HepG2 (cell line): Measurements from ENCODE around the gene PIP5K1C. TPM values are rescaled to one million over a fixed set of nuclear protein-coding genes. Genes with fewer than 3 reads are reported as not detected.

Source experiments
- BRCA1 ChIP-seq: sonication (generic); formaldehyde crosslinking; IDR thresholded peaks from 2 replicates; pipeline ENCODE4 v1.4.0; 2020; ENCODE audit warnings: missing genetic modification reagents
- FOXK2 ChIP-seq: fragments of 450-650 bp; IDR thresholded peaks from 2 replicates; pipeline ENCODE4 v1.6.1; 2016
- HOXA5 ChIP-seq: sonication (generic); formaldehyde crosslinking; IDR thresholded peaks from 2 replicates; pipeline ENCODE4 v1.4.0; 2020; ENCODE audit warnings: missing genetic modification reagents
- HOXA9 ChIP-seq: sonication (generic); formaldehyde crosslinking; IDR thresholded peaks from 2 replicates; pipeline ENCODE4 v1.8.1; 2022; ENCODE audit warnings: missing genetic modification reagents, mild to moderate bottlenecking, moderate library complexity, borderline replicate concordance
- PRMT3 ChIP-seq: sonication (generic); formaldehyde crosslinking; IDR thresholded peaks from 2 replicates; pipeline ENCODE4 v1.8.1; 2022; ENCODE audit warnings: low read depth, mild to moderate bottlenecking, moderate library complexity, missing genetic modification reagents, borderline replicate concordance
- RNF2 ChIP-seq: fragments of 450-650 bp; conservative IDR thresholded peaks from 2 replicates; pipeline ENCODE4 v1.6.1; 2016; ENCODE audit warnings: low read depth
- TCF12 ChIP-seq, 2 experiments: fragments of 450-650 bp in 1 of 2; sonication (generic) in 1 of 2; formaldehyde crosslinking in 1 of 2; IDR thresholded peaks; 2 replicates each; pipeline versions ENCODE4 v1.6.1 to v1.8.0; 2017 to 2022; ENCODE audit warnings: antibody characterized with exemption in 1 of 2, mild to moderate bottlenecking in 1 of 2, missing genetic modification reagents in 1 of 2, moderate library complexity in 1 of 2
- THAP11 ChIP-seq: IDR thresholded peaks from 2 replicates; pipeline ENCODE4 v1.6.1; 2016; ENCODE audit warnings: missing biosample characterization, missing genetic modification reagents
- TP53 ChIP-seq: sonication (generic); formaldehyde crosslinking; conservative IDR thresholded peaks from 2 replicates; pipeline ENCODE4 v1.4.0; 2020; ENCODE audit warnings: missing genetic modification reagents
- ZNF124 ChIP-seq: sonication (generic); formaldehyde crosslinking; IDR thresholded peaks from 2 replicates; pipeline ENCODE4 v1.4.0; 2020; ENCODE audit warnings: missing genetic modification reagents
- ZNF230 ChIP-seq: sonication (generic); formaldehyde crosslinking; IDR thresholded peaks from 2 replicates; pipeline ENCODE4 v1.4.0; 2020; ENCODE audit warnings: mild to moderate bottlenecking, missing genetic modification reagents
- ZNF33A ChIP-seq: sonication (generic); formaldehyde crosslinking; IDR thresholded peaks from 2 replicates; pipeline ENCODE4 v1.5.1; 2020; ENCODE audit warnings: missing genetic modification reagents, mild to moderate bottlenecking, moderate library complexity, borderline replicate concordance
- ZNF563 ChIP-seq: sonication (generic); formaldehyde crosslinking; IDR thresholded peaks from 2 replicates; pipeline ENCODE4 v1.8.0; 2022; ENCODE audit warnings: mild to moderate bottlenecking, moderate library complexity, missing genetic modification reagents
- polyA plus RNA-seq, 8 experiments: library from polyadenylated mRNA; depleted of rRNA in 3 of 8; stranded (reverse) in 7 of 8; unstranded in 1 of 8; fragments of >200 nt; fragmentation: Illumina TruSeq in 4 of 8; extraction: Trizol in 4 of 8; gene quantifications; 2 replicates each; pipeline versions ENCODE4 v1.2.1 to v1.2.3, GENCODE V29; 2011 to 2016; ENCODE audit warnings: low read depth in 4 of 8, missing spikeins in 1 of 8, mixed read lengths in 1 of 8; ENCODE audit not compliant: insufficient read depth in 1 of 8
- total RNA-seq, 5 experiments: library from RNA; depleted of rRNA; stranded (reverse); fragments of >200 nt; fragmentation: Illumina TruSeq; extraction: Trizol; gene quantifications; 2 replicates each; pipeline ENCODE4 v1.2.3, GENCODE V29; 2016; ENCODE audit warnings: low read depth in 1 of 5
- TF ChIP-seq, protein P1 (sequence below): sonication (generic); formaldehyde crosslinking; conservative IDR thresholded peaks from 2 replicates; pipeline ENCODE4 v1.4.0; 2020; ENCODE audit warnings: missing genetic modification reagents
- TF ChIP-seq, protein P2 (sequence below): sonication (generic); formaldehyde crosslinking; IDR thresholded peaks from 2 replicates; pipeline ENCODE4 v1.8.1; 2022; ENCODE audit warnings: low read depth, mild to moderate bottlenecking, missing genetic modification reagents
- TF ChIP-seq, protein P3 (sequence below): fragments of 450-650 bp; IDR thresholded peaks from 2 replicates; pipeline ENCODE4 v1.6.1; 2016
- TF ChIP-seq, protein P4 (sequence below): sonication (generic); formaldehyde crosslinking; IDR thresholded peaks from 2 replicates; pipeline ENCODE4 v1.4.0; 2020; ENCODE audit warnings: mild to moderate bottlenecking, low read depth, missing genetic modification reagents
- TF ChIP-seq, protein P5 (sequence below): sonication (generic); formaldehyde crosslinking; IDR thresholded peaks from 2 replicates; pipeline ENCODE4 v1.4.0; 2020; ENCODE audit warnings: mild to moderate bottlenecking, missing genetic modification reagents

Gene PIP5K1C
- total and polyA plus RNA-seq, 2 of the 13 experiments (the other 11 are each of a cell fraction or from before 2014, with no cell fraction given), result 3.6 to 4.3 TPM

DNA sequence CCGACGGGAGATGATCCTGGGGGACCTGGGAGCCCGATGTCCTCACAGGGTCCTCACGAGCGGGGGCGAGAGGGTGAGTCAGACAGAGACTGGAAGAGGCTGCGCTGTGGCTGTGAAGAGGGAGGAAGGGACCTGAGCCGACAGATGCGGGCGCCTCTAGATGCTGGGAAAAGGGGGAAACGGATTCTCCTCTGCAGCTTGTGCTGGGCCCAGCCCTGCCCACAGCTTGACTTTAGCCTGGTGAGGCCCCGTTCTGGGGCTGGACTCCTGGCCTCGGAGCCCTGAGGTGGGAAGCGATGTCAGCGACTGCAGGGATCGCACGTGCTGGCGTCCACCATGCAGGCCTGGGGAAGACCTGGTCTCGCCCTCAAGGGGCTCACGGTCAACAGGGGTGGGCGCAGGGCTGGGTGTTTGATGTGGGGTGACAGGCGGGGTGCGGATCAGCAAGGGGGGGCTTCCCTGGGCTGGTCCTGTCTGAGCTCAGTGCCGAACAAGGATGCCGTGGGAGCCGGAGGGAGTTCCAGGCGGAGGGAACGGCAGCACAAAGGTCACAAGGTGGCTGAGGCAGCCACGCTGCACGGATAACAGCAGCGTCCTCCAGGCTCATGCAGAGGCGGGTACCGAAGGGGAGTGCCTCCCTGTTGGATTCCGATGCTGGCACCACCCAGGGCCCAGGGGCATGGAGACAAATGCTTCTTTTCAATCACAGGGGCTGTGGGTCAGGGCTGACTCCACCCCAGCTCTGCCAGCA is 31.8 kb downstream of the PIP5K1C start (continued):
- TF ChIP-seq, protein P1, sequence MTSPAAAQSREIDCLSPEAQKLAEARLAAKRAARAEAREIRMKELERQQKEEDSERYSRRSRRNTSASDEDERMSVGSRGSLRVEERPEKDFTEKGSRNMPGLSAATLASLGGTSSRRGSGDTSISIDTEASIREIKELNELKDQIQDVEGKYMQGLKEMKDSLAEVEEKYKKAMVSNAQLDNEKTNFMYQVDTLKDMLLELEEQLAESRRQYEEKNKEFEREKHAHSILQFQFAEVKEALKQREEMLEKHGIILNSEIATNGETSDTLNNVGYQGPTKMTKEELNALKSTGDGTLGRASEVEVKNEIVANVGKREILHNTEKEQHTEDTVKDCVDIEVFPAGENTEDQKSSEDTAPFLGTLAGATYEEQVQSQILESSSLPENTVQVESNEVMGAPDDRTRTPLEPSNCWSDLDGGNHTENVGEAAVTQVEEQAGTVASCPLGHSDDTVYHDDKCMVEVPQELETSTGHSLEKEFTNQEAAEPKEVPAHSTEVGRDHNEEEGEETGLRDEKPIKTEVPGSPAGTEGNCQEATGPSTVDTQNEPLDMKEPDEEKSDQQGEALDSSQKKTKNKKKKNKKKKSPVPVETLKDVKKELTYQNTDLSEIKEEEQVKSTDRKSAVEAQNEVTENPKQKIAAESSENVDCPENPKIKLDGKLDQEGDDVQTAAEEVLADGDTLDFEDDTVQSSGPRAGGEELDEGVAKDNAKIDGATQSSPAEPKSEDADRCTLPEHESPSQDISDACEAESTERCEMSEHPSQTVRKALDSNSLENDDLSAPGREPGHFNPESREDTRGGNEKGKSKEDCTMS (CRISPR knock-in tag), result no peak
- TF ChIP-seq RNF2, result peak; percentile 91
- no peak for TF ChIP-seq ZNF124 (CRISPR knock-in tag)
- no peak for TF ChIP-seq HOXA9 (CRISPR knock-in tag)
- no peak for TF ChIP-seq TP53 (CRISPR knock-in tag)
- no peak for TF ChIP-seq FOXK2
- TF ChIP-seq, protein P2, sequence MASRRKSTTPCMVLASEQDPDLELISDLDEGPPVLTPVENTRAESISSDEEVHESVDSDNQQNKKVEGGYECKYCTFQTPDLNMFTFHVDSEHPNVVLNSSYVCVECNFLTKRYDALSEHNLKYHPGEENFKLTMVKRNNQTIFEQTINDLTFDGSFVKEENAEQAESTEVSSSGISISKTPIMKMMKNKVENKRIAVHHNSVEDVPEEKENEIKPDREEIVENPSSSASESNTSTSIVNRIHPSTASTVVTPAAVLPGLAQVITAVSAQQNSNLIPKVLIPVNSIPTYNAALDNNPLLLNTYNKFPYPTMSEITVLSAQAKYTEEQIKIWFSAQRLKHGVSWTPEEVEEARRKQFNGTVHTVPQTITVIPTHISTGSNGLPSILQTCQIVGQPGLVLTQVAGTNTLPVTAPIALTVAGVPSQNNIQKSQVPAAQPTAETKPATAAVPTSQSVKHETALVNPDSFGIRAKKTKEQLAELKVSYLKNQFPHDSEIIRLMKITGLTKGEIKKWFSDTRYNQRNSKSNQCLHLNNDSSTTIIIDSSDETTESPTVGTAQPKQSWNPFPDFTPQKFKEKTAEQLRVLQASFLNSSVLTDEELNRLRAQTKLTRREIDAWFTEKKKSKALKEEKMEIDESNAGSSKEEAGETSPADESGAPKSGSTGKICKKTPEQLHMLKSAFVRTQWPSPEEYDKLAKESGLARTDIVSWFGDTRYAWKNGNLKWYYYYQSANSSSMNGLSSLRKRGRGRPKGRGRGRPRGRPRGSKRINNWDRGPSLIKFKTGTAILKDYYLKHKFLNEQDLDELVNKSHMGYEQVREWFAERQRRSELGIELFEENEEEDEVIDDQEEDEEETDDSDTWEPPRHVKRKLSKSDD (CRISPR knock-in tag), result peak; percentile 27; the same call in 1 of the 2 replicates
- no peak for TF ChIP-seq BRCA1
- TF ChIP-seq, protein P3, sequence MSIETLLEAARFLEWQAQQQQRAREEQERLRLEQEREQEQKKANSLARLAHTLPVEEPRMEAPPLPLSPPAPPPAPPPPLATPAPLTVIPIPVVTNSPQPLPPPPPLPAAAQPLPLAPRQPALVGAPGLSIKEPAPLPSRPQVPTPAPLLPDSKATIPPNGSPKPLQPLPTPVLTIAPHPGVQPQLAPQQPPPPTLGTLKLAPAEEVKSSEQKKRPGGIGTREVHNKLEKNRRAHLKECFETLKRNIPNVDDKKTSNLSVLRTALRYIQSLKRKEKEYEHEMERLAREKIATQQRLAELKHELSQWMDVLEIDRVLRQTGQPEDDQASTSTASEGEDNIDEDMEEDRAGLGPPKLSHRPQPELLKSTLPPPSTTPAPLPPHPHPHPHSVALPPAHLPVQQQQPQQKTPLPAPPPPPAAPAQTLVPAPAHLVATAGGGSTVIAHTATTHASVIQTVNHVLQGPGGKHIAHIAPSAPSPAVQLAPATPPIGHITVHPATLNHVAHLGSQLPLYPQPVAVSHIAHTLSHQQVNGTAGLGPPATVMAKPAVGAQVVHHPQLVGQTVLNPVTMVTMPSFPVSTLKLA, result no peak
- TF ChIP-seq HOXA5 (CRISPR knock-in tag), result no peak
- TF ChIP-seq ZNF230 (CRISPR knock-in tag), result no peak
- TF ChIP-seq PRMT3 (CRISPR knock-in tag), result no peak
- TF ChIP-seq ZNF563 (CRISPR knock-in tag), result peak; percentile 81; the same call in 1 of the 2 replicates
- no peak for TF ChIP-seq TCF12 (IDR thresholded peaks at IDR 0.05)
- no peak for TF ChIP-seq TCF12 (CRISPR knock-in tag; IDR thresholded peaks at IDR 0.05)
- TF ChIP-seq, protein P4, sequence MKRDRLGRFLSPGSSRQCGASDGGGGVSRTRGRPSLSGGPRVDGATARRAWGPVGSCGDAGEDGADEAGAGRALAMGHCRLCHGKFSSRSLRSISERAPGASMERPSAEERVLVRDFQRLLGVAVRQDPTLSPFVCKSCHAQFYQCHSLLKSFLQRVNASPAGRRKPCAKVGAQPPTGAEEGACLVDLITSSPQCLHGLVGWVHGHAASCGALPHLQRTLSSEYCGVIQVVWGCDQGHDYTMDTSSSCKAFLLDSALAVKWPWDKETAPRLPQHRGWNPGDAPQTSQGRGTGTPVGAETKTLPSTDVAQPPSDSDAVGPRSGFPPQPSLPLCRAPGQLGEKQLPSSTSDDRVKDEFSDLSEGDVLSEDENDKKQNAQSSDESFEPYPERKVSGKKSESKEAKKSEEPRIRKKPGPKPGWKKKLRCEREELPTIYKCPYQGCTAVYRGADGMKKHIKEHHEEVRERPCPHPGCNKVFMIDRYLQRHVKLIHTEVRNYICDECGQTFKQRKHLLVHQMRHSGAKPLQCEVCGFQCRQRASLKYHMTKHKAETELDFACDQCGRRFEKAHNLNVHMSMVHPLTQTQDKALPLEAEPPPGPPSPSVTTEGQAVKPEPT (CRISPR knock-in tag), result no peak
- TF ChIP-seq, protein P5, sequence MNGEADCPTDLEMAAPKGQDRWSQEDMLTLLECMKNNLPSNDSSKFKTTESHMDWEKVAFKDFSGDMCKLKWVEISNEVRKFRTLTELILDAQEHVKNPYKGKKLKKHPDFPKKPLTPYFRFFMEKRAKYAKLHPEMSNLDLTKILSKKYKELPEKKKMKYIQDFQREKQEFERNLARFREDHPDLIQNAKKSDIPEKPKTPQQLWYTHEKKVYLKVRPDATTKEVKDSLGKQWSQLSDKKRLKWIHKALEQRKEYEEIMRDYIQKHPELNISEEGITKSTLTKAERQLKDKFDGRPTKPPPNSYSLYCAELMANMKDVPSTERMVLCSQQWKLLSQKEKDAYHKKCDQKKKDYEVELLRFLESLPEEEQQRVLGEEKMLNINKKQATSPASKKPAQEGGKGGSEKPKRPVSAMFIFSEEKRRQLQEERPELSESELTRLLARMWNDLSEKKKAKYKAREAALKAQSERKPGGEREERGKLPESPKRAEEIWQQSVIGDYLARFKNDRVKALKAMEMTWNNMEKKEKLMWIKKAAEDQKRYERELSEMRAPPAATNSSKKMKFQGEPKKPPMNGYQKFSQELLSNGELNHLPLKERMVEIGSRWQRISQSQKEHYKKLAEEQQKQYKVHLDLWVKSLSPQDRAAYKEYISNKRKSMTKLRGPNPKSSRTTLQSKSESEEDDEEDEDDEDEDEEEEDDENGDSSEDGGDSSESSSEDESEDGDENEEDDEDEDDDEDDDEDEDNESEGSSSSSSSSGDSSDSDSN (CRISPR knock-in tag), result peak; percentile 71
- no peak for TF ChIP-seq ZNF33A (CRISPR knock-in tag)
- TF ChIP-seq THAP11 (CRISPR knock-in tag), result no peak
